ENCODE measurements around the gene C12orf42. TPM values are rescaled to one million over a fixed set of nuclear protein-coding genes. Genes with fewer than 3 reads are reported as not detected.

The C12orf42 gene
- total and polyA plus RNA-seq, 10 of the 15 experiments (the other 5 are each of a cell fraction or from before 2014, with no cell fraction given): 1.4 to 7.0 (median 2.4) TPM

DNA sequence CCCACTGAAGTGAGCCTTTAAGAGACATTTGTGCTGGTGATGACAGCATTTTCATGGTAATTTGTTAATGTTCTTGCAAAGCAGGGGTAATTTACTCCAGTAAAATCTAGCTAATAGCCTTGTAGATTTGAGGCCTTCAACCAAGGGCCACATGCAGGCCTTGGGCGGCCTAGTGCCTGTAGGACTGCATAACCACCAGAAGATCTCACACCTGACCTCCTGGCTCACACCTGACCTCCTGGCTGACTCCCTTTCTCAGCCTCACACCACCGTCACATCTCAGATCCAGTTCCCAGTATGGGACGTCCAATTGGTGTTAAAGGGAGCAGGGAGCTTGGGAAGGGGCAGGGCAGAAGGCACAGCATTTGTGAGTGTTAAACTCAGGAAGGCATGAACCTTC is 26.9 kb downstream of the C12orf42 start:
- Histone ChIP-seq H2AFZ (ENCODE audit: control insufficient read depth, low read depth, low read length) (no peak overlapping the region), H3K36me3 (ENCODE audit: control insufficient read depth in 2 of 2, insufficient read depth in 2 of 2, low read length in 1 of 2) (no peaks in the 10 kb centered on the region), H3K9ac (ENCODE audit: control insufficient read depth, insufficient read depth, low read length) (no peak overlapping the region), H3K79me2 (ENCODE audit: control insufficient read depth, insufficient read depth, low read length) (no peaks in the 10 kb centered on the region), H3K9me3 (replicated peaks; ENCODE audit: control insufficient read depth, insufficient read depth, low read length) (no peaks in the 10 kb centered on the region; the same call in 1 of the 3 replicates), H3K4me1 (ENCODE audit: control insufficient read depth, insufficient read depth, low read length) (peaks cover 11% of the 10 kb centered on the region), H4K20me1 (ENCODE audit: control insufficient read depth, insufficient read depth) (no peaks in the 10 kb centered on the region), H3K27ac (ENCODE audit: control insufficient read depth, insufficient read depth) (no peak overlapping the region), H3K4me3 (no peak overlapping the region), H3K27me3 (replicated peaks in 1 of 2; ENCODE audit: control insufficient read depth in 2 of 2, insufficient read depth in 2 of 2, low read length in 1 of 2) (no peaks in the 10 kb centered on the region), H3K4me2 (ENCODE audit: control insufficient read depth, insufficient read depth) (no peak overlapping the region)
- intact Hi-C loops (cut with micrococcal nuclease; ENCODE audit: unreplicated experiment): no loop called here
- SMC1A ChIA-PET (ENCODE audit: uncharacterized antibody, unreplicated experiment): interaction anchor here (1.3 to 1.5 kb wide), 2 partner anchors 12 to 79 kb away, joined by 4 read pairs; no protein-coding TSS in a partner anchor
- CTCF ChIA-PET: interaction anchor here (0.8 to 1.5 kb wide), 2 partner anchors 24 to 144 kb away, joined by 4 read pairs; no protein-coding TSS in a partner anchor
- DNase-seq (ENCODE audit: low read depth, low spot score) (no peak), FAIRE-seq (peak; percentile 44), ATAC-seq (no peak)
- no TSS peak for BruUV-seq (replicated peaks)
- RAD21 ChIA-PET (ENCODE audit: unreplicated experiment): interaction anchor here (0.9 to 1.3 kb wide), 2 partner anchors 28 to 287 kb away, joined by 3 to 6 read pairs; partner anchors contain the start of gene C12orf42
- 95% methylated on average over 3 of the region's 3 CpGs for WGBS (ENCODE audit: insufficient coverage, insufficient replicate concordance, low lambda C conversion rate, missing lambda C conversion rate)
- POLR2A ChIA-PET: no interaction called here
- in situ Hi-C loops (cut with MboI): no loop called here
- TF ChIP-seq IKZF1 (conservative IDR thresholded peaks at IDR 0.05): no peak
- TF ChIP-seq, protein P1, sequence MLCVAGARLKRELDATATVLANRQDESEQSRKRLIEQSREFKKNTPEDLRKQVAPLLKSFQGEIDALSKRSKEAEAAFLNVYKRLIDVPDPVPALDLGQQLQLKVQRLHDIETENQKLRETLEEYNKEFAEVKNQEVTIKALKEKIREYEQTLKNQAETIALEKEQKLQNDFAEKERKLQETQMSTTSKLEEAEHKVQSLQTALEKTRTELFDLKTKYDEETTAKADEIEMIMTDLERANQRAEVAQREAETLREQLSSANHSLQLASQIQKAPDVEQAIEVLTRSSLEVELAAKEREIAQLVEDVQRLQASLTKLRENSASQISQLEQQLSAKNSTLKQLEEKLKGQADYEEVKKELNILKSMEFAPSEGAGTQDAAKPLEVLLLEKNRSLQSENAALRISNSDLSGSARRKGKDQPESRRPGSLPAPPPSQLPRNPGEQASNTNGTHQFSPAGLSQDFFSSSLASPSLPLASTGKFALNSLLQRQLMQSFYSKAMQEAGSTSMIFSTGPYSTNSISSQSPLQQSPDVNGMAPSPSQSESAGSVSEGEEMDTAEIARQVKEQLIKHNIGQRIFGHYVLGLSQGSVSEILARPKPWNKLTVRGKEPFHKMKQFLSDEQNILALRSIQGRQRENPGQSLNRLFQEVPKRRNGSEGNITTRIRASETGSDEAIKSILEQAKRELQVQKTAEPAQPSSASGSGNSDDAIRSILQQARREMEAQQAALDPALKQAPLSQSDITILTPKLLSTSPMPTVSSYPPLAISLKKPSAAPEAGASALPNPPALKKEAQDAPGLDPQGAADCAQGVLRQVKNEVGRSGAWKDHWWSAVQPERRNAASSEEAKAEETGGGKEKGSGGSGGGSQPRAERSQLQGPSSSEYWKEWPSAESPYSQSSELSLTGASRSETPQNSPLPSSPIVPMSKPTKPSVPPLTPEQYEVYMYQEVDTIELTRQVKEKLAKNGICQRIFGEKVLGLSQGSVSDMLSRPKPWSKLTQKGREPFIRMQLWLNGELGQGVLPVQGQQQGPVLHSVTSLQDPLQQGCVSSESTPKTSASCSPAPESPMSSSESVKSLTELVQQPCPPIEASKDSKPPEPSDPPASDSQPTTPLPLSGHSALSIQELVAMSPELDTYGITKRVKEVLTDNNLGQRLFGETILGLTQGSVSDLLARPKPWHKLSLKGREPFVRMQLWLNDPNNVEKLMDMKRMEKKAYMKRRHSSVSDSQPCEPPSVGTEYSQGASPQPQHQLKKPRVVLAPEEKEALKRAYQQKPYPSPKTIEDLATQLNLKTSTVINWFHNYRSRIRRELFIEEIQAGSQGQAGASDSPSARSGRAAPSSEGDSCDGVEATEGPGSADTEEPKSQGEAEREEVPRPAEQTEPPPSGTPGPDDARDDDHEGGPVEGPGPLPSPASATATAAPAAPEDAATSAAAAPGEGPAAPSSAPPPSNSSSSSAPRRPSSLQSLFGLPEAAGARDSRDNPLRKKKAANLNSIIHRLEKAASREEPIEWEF (IDR thresholded peaks at IDR 0.05; ENCODE audit: insufficient replicate concordance, low read depth, low read length): no peak
- TF ChIP-seq MTA3 (IDR thresholded peaks at IDR 0.05; ENCODE audit: borderline replicate concordance, low read length): no peak
- TF ChIP-seq, protein P2, sequence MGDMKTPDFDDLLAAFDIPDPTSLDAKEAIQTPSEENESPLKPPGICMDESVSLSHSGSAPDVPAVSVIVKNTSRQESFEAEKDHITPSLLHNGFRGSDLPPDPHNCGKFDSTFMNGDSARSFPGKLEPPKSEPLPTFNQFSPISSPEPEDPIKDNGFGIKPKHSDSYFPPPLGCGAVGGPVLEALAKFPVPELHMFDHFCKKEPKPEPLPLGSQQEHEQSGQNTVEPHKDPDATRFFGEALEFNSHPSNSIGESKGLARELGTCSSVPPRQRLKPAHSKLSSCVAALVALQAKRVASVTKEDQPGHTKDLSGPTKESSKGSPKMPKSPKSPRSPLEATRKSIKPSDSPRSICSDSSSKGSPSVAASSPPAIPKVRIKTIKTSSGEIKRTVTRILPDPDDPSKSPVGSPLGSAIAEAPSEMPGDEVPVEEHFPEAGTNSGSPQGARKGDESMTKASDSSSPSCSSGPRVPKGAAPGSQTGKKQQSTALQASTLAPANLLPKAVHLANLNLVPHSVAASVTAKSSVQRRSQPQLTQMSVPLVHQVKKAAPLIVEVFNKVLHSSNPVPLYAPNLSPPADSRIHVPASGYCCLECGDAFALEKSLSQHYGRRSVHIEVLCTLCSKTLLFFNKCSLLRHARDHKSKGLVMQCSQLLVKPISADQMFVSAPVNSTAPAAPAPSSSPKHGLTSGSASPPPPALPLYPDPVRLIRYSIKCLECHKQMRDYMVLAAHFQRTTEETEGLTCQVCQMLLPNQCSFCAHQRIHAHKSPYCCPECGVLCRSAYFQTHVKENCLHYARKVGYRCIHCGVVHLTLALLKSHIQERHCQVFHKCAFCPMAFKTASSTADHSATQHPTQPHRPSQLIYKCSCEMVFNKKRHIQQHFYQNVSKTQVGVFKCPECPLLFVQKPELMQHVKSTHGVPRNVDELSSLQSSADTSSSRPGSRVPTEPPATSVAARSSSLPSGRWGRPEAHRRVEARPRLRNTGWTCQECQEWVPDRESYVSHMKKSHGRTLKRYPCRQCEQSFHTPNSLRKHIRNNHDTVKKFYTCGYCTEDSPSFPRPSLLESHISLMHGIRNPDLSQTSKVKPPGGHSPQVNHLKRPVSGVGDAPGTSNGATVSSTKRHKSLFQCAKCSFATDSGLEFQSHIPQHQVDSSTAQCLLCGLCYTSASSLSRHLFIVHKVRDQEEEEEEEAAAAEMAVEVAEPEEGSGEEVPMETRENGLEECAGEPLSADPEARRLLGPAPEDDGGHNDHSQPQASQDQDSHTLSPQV (IDR thresholded peaks at IDR 0.05): no peak
- no peak for TF ChIP-seq CHD2 (IDR thresholded peaks at IDR 0.05; ENCODE audit: borderline replicate concordance, low read depth, low read length)
- no peak for TF ChIP-seq IRF3 (IDR thresholded peaks at IDR 0.05)
- TF ChIP-seq NFYA (IDR thresholded peaks at IDR 0.05; ENCODE audit: borderline replicate concordance, low read depth, low read length): no peak
- no peak for TF ChIP-seq JUNB (IDR thresholded peaks at IDR 0.05)
- no peak for TF ChIP-seq TBL1XR1 (IDR thresholded peaks at IDR 0.05; ENCODE audit: low read depth, low read length)
- TF ChIP-seq SRF (IDR thresholded peaks at IDR 0.05; ENCODE audit: low read depth in 2 of 2, low read length in 2 of 2): no peak

Measured in GM12878 (cell line).